Naive thymus-derived CD8-positive, alpha-beta T cell (primary cell): ENCODE measurements around the gene SETD2. TPM values are rescaled to one million over a fixed set of nuclear protein-coding genes. Genes with fewer than 3 reads are reported as not detected.

Experiments used
- ATAC-seq, 2 donors: fragments of 150-1000 bp; cut with Tn5 transposase in 1 of 2; sonication (Bioruptor Pico), chemical (Tn5 transposase) in 1 of 2; 1 replicate in 1 of 2; 2 replicates in 1 of 2; pipeline ENCODE4 v1.10.0; 2021; ENCODE audit warnings: mild to moderate bottlenecking in 2 of 2, moderate library complexity in 2 of 2
- POLR2A ChIA-PET: fragments of 350-600 bp; sonication (Branson Sonifier 250); formaldehyde crosslinking; loops from one replicate; lab custom pipeline; 2021; ENCODE audit warnings: antibody characterized with exemption; lab: Charles Lee
- DNase-seq, 10 donors: peaks; one replicate each; pipeline versions ENCODE4 v3.0.0 to v3.0.0-alpha.2; 2020 to 2022
- H3K27ac Mint-ChIP-seq, 10 donors: one replicate each; pipeline ENCODE4 v1.8.0; 2020 to 2022; ENCODE audit warnings: mild to moderate bottlenecking in 10 of 10, mixed read lengths in 10 of 10, moderate library complexity in 4 of 10, inconsistent platforms in 1 of 10
- H3K27me3 Mint-ChIP-seq, 5 donors: one replicate each; pipeline ENCODE4 v1.8.0; 2021 to 2022; ENCODE audit warnings: mixed read lengths in 5 of 5
- H3K36me3 Mint-ChIP-seq, 3 donors: one replicate each; pipeline ENCODE4 v1.8.0; 2020 to 2022; ENCODE audit warnings: mixed read lengths in 3 of 3, mild to moderate bottlenecking in 2 of 3, inconsistent platforms in 1 of 3
- H3K4me1 Mint-ChIP-seq, 4 donors: one replicate each; pipeline ENCODE4 v1.8.0; 2021 to 2022; ENCODE audit warnings: mixed read lengths in 4 of 4
- H3K4me3 Mint-ChIP-seq, 10 donors: one replicate each; pipeline ENCODE4 v1.8.0; 2020 to 2022; ENCODE audit warnings: mild to moderate bottlenecking in 10 of 10, mixed read lengths in 10 of 10, moderate library complexity in 6 of 10, inconsistent platforms in 1 of 10
- H3K9me3 Mint-ChIP-seq, 9 donors: one replicate each; pipeline ENCODE4 v1.8.0; 2020 to 2022; ENCODE audit warnings: mixed read lengths in 9 of 9, mild to moderate bottlenecking in 3 of 9, inconsistent platforms in 1 of 9, moderate library complexity in 1 of 9
- polyA plus RNA-seq, 3 donors: library from polyadenylated mRNA; unstranded; fragments of 300-500 nt; fragmentation: Illumina TruSeq; gene quantifications; one replicate each; pipeline ENCODE4 v1.2.3, GENCODE V29; 2021
- total RNA-seq, 8 experiments: library from RNA in 2 of 8; stranded (reverse) in 2 of 8; gene quantifications; one replicate each; pipeline ENCODE4 v1.2.3 and lab custom pipeline; 2021 to 2026

The SETD2 gene
- total and polyA plus RNA-seq, 5 experiments from 2014 or later: 11.8 to 85.0 (median 23.4) TPM

DNA sequence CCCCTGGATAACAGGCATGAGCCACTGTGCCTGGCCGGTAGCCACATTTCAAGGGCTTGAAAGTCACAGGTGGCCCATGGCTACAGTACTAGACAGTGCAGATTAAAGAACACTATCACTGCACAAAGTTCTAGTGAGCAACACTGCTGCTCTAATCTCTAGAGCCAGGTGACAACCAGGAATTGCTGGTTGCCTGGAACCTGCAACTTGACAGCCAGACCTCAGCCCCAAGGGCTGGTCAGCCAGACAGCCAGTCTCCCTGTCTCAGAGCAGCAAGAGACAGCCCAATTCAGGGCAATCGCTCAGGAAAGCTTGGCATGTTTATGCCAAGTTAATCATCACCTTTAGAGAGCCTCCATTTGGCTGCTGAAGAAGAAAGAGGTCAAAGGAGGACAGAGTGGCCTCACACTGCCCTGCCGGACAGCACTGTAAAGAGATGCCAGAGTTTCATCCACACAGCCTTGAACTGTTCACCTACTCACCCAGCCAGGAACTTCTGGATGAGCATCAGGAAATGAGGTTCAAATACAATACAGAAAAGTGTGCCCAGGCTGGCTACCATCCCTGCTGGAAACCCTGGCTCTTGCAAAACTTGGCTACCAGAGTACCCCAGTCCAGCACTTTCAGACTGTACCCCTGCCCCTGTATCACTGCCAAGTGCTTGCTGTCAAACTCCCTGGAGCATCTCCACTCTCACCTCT lies 193.4 kb downstream of the SETD2 start:
- peak in 1 of 10 donors; percentile 55 for DNase-seq
- Mint-ChIP-seq H3K4me1 (peaks cover 54 to 94% (median 91%) of the 10 kb centered on the region in 4 donors), H3K4me3 (peak overlapping the region in 7 of 10 donors; percentile 14 to 79 (median 72)), H3K9me3 (no peaks in the 10 kb centered on the region), H3K27ac (peak overlapping the region in 9 of 10 donors; percentile 19 to 89 (median 76)), H3K27me3 (no peaks in the 10 kb centered on the region), H3K36me3 (peaks cover 0 to 60% (median 4%) of the 10 kb centered on the region in 3 donors)
- POLR2A ChIA-PET: interaction anchor here (0.7 to 1.0 kb wide), 4 partner anchors 27 to 1117 kb away, joined by 3 to 4 read pairs (median 3); no protein-coding TSS in a partner anchor
- ATAC-seq: no peak

- peaks cover 47 to 89% (median 84%) of the 10 kb centered on the region in 4 donors for H3K4me1 Mint-ChIP-seq
- no peak for ATAC-seq
- DNase-seq: no peak
- H3K27ac Mint-ChIP-seq: peak overlapping the region in 9 of 10 donors; percentile 13 to 80 (median 56)
- H3K4me3 Mint-ChIP-seq: peak overlapping the region in 6 of 10 donors; percentile 11 to 58 (median 20)
- POLR2A ChIA-PET: no interaction called here
- H3K9me3 Mint-ChIP-seq: no peaks in the 10 kb centered on the region
- H3K36me3 Mint-ChIP-seq: peaks cover 0 to 53% (median 4%) of the 10 kb centered on the region in 3 donors
- no peaks in the 10 kb centered on the region for H3K27me3 Mint-ChIP-seq
These were observed 195.0 kb downstream of the SETD2 start for GRCh38 chr3:46968783-46969428.

DNA sequence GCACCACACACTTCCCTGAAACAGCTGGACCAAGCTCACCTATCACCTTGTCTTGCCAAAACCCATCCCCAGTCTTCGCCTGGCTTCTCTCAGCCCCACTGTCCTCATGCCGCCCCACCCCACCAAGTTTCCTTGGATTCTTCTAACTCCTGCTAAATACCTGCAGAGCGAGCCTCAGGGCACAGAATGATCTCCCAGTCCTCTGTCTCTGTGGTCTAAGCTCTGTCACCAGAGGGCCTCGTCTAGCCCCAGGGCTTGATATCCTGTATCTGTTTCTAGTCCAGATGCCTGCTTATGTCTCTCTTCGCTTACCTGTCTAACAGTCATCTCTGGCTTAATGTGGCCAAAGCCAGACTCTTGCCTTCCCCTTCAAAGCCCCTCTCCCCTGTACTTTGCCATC lies 197.1 kb downstream of the SETD2 start:
- Mint-ChIP-seq H3K4me3 (peak overlapping the region in 6 of 10 donors; percentile 4 to 66 (median 40)), H3K27ac (peak overlapping the region; percentile 52 to 93 (median 75)), H3K9me3 (no peaks in the 10 kb centered on the region), H3K36me3 (peaks cover 0 to 51% (median 13%) of the 10 kb centered on the region in 3 donors), H3K4me1 (peaks cover 46 to 85% (median 84%) of the 10 kb centered on the region in 4 donors), H3K27me3 (no peaks in the 10 kb centered on the region)
- no peak for DNase-seq
- no peak for ATAC-seq
- POLR2A ChIA-PET: interaction anchor here (0.6 to 1.4 kb wide), 5 partner anchors 9 to 20 kb away, joined by 3 to 9 read pairs (median 3); partner anchors contain the start of gene CCDC12

Other genes with a start within 250 kb of the SETD2 start
- gene CCDC12, start 187.4 kb downstream of the SETD2 start, total RNA-seq: 10 to 100 TPM; 58.8 to 59.5 TPM
- gene CCDC12, start 187.4 kb downstream of the SETD2 start, polyA plus RNA-seq: 100 to 1,000 TPM in 2 of 3 donors, 10 to 100 TPM in 1; 81.9 to 106 (median 106) TPM
- gene NBEAL2, start 184.4 kb downstream of the SETD2 start, total RNA-seq: 10 to 100 TPM; 40.7 to 46.0 TPM
- gene NBEAL2, start 184.4 kb downstream of the SETD2 start, polyA plus RNA-seq: 1 to 10 TPM in 2 of 3 donors, under 1 TPM in 1; 0.89 to 2.8 (median 1.9) TPM
- 1 to 10 TPM; 2.5 to 2.9 TPM for gene KIF9, start 118.7 kb upstream of the SETD2 start, total RNA-seq
- gene KIF9, start 118.7 kb upstream of the SETD2 start, polyA plus RNA-seq: 10 to 100 TPM in 1 of 3 donors, 1 to 10 TPM in 2; 3.7 to 10.2 (median 5.4) TPM
- 10 to 100 TPM; 20.8 to 21.9 TPM for gene KLHL18, start 118.8 kb upstream of the SETD2 start, total RNA-seq
- gene KLHL18, start 118.8 kb upstream of the SETD2 start, polyA plus RNA-seq: 10 to 100 TPM; 13.4 to 18.2 (median 16.4) TPM
- 10 to 100 TPM; 49.7 to 63.8 TPM for gene PTPN23, start 216.9 kb upstream of the SETD2 start, total RNA-seq
- 1 to 10 TPM; 3.0 to 3.9 (median 3.8) TPM for gene PTPN23, start 216.9 kb upstream of the SETD2 start, polyA plus RNA-seq